HEK293 (cell line): ENCODE measurements around the gene DOCK3.

Experiments
- CTCF ChIA-PET: fragments of 350-600 bp; formaldehyde crosslinking; extraction: SDS; loops from one replicate; lab custom pipeline; 2021; ENCODE audit warnings: antibody characterized with exemption; lab: Yijun Ruan, JAX
- POLR2A ChIA-PET: fragments of 300-600 bp; formaldehyde crosslinking; extraction: SDS; loops from one replicate; lab custom pipeline; 2020; ENCODE audit warnings: antibody characterized with exemption, inconsistent platforms; lab: Yijun Ruan, JAX
- H3K27ac ChIP-seq: fragments of 200-500 bp; sonication (Bioruptor generic); 2 replicates; pipeline ENCODE4 v1.5.1; 2014; ENCODE audit warnings: low read depth, low read length, control low read depth, inconsistent platforms; ENCODE audit errors: extremely low read depth
- H3K36me3 ChIP-seq, 2 experiments: fragments of 200-500 bp in 1 of 2; sonication (Bioruptor generic) in 1 of 2; 1 replicate in 1 of 2; 2 replicates in 1 of 2; pipeline ENCODE4 v1.5.1; 2014 to 2017; ENCODE audit warnings: inconsistent platforms in 2 of 2, low read length in 2 of 2; ENCODE audit not compliant: control insufficient read depth in 2 of 2, insufficient read depth in 1 of 2
- H3K4me1 ChIP-seq: fragments of 200-500 bp; sonication (Bioruptor generic); 2 replicates; pipeline ENCODE4 v1.5.1; 2014; ENCODE audit warnings: mild to moderate bottlenecking, low read length, inconsistent platforms; ENCODE audit not compliant: control insufficient read depth, insufficient read depth
- H3K4me3 ChIP-seq: 2 replicates; pipeline ENCODE4 v1.5.1; 2011; ENCODE audit warnings: low read depth, mild to moderate bottlenecking, control low read depth, low read length, moderate library complexity
- H3K9me3 ChIP-seq: fragments of 200-500 bp; sonication (Bioruptor generic); 2 replicates; pipeline ENCODE4 v1.5.1; 2014; ENCODE audit warnings: low read depth, low read length, inconsistent platforms; ENCODE audit not compliant: control insufficient read depth, insufficient read depth
- EGR2 ChIP-seq: fragments of 450-650 bp; formaldehyde crosslinking; IDR thresholded peaks from 2 replicates; pipeline ENCODE4 v1.5.1; 2016; ENCODE audit warnings: low read depth, missing biosample characterization, missing genetic modification characterization
- GFI1B ChIP-seq: fragments of 450-650 bp; formaldehyde crosslinking; IDR thresholded peaks from 2 replicates; pipeline ENCODE4 v1.5.1; 2016; ENCODE audit warnings: missing biosample characterization, missing genetic modification characterization
- KLF7 ChIP-seq: fragments of 450-650 bp; formaldehyde crosslinking; IDR thresholded peaks from 2 replicates; pipeline ENCODE4 v1.5.1; 2016; ENCODE audit warnings: missing biosample characterization, missing genetic modification characterization, borderline replicate concordance
- SCRT2 ChIP-seq: fragments of 450-650 bp; formaldehyde crosslinking; IDR thresholded peaks from 2 replicates; pipeline ENCODE4 v1.5.1; 2016; ENCODE audit warnings: missing biosample characterization, missing genetic modification characterization
- ZBTB20 ChIP-seq: fragments of 450-650 bp; formaldehyde crosslinking; IDR thresholded peaks from 2 replicates; pipeline ENCODE4 v1.5.1; 2016; ENCODE audit warnings: missing biosample characterization, missing genetic modification characterization
- ZFHX2 ChIP-seq: fragments of 450-650 bp; formaldehyde crosslinking; conservative IDR thresholded peaks from 2 replicates; pipeline ENCODE4 v1.5.1; 2016; ENCODE audit warnings: missing biosample characterization, missing genetic modification characterization
- ZNF121 ChIP-seq: fragments of 450-650 bp; formaldehyde crosslinking; IDR thresholded peaks from 2 replicates; pipeline ENCODE4 v1.5.1; 2016; ENCODE audit warnings: missing biosample characterization, missing genetic modification characterization
- ZNF132 ChIP-seq: fragments of 450-650 bp; formaldehyde crosslinking; IDR thresholded peaks from 2 replicates; pipeline ENCODE4 v1.5.1; 2017; ENCODE audit warnings: missing biosample characterization, missing genetic modification characterization, borderline replicate concordance
- ZNF140 ChIP-seq: fragments of 450-650 bp; formaldehyde crosslinking; IDR thresholded peaks from 2 replicates; pipeline ENCODE4 v1.5.1; 2016; ENCODE audit warnings: missing biosample characterization, missing genetic modification characterization
- ZNF157 ChIP-seq: fragments of 450-650 bp; formaldehyde crosslinking; IDR thresholded peaks from 2 replicates; pipeline ENCODE4 v1.5.1; 2016; ENCODE audit warnings: missing biosample characterization, missing genetic modification characterization
- ZNF221 ChIP-seq: fragments of 450-650 bp; formaldehyde crosslinking; IDR thresholded peaks from 2 replicates; pipeline ENCODE4 v1.5.1; 2017; ENCODE audit warnings: missing biosample characterization, missing genetic modification characterization, borderline replicate concordance
- ZNF223 ChIP-seq: fragments of 450-650 bp; formaldehyde crosslinking; IDR thresholded peaks from 2 replicates; pipeline ENCODE4 v1.5.1; 2016; ENCODE audit warnings: missing biosample characterization, missing genetic modification characterization
- ZNF555 ChIP-seq: fragments of 450-650 bp; formaldehyde crosslinking; conservative IDR thresholded peaks from 2 replicates; pipeline ENCODE4 v1.5.1; 2017; ENCODE audit warnings: missing biosample characterization, mild to moderate bottlenecking, missing genetic modification characterization, inconsistent platforms
- ZNF600 ChIP-seq: fragments of 450-650 bp; formaldehyde crosslinking; IDR thresholded peaks from 2 replicates; pipeline ENCODE4 v1.5.1; 2016; ENCODE audit warnings: missing biosample characterization, missing genetic modification characterization
- ZNF621 ChIP-seq: fragments of 450-650 bp; formaldehyde crosslinking; IDR thresholded peaks from 2 replicates; pipeline ENCODE4 v1.5.1; 2017; ENCODE audit warnings: missing biosample characterization, missing genetic modification characterization
- ZNF623 ChIP-seq: fragments of 450-650 bp; formaldehyde crosslinking; IDR thresholded peaks from 2 replicates; pipeline ENCODE4 v1.5.1; 2016; ENCODE audit warnings: missing biosample characterization, missing genetic modification characterization
- ZNF777 ChIP-seq: fragments of 450-650 bp; formaldehyde crosslinking; IDR thresholded peaks from 2 replicates; pipeline ENCODE4 v1.5.1; 2017; ENCODE audit warnings: missing biosample characterization, missing genetic modification characterization, borderline replicate concordance
- ZNF792 ChIP-seq: fragments of 450-650 bp; formaldehyde crosslinking; IDR thresholded peaks from 2 replicates; pipeline ENCODE4 v1.5.1; 2016; ENCODE audit warnings: missing biosample characterization, missing genetic modification characterization
- TF ChIP-seq, protein P1 (sequence below): fragments of 450-650 bp; formaldehyde crosslinking; IDR thresholded peaks from 2 replicates; pipeline ENCODE4 v1.5.1; 2017; ENCODE audit warnings: missing biosample characterization, missing genetic modification characterization
- TF ChIP-seq, protein P2 (sequence below): fragments of 450-650 bp; formaldehyde crosslinking; IDR thresholded peaks from 2 replicates; pipeline ENCODE4 v1.5.1; 2016; ENCODE audit warnings: missing biosample characterization, missing genetic modification characterization

DOCK3 gene

DNA sequence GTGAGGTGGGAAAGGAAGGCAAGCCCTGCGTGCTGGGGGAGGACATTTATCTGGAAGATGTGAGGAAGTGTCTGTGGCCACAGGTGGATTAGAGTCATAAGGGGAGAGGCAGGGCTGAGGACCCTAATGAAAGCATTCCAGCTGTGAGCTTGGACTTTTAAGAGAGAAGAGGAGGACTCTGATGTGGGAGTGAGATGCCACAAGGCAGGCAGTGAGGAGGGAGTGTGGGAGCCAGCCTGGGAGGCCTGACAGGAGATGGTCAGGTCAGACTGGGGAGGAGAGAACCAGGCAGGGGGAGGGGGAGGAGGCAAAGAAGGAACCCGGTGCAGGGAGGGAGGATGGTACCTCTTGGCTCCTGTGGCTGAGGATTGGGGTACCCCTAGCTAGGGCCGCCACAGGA lies 36.8 kb upstream of the DOCK3 start:
- POLR2A ChIA-PET = no interaction called here
- TF ChIP-seq SCRT2 (tag by site-specific recombination) = 0 out of 2 replicates have a peak, but pooled peaks have one; percentile 37
- peak; percentile 78 for TF ChIP-seq ZFHX2 (tag by site-specific recombination)
- peak; percentile 89 for TF ChIP-seq EGR2 (tag by site-specific recombination)
- peak; percentile 37; the same call in 1 of the 2 replicates for TF ChIP-seq ZNF600 (tag by site-specific recombination)
- no peak for TF ChIP-seq ZNF223 (tag by site-specific recombination)
- TF ChIP-seq KLF7 = no peak

DNA sequence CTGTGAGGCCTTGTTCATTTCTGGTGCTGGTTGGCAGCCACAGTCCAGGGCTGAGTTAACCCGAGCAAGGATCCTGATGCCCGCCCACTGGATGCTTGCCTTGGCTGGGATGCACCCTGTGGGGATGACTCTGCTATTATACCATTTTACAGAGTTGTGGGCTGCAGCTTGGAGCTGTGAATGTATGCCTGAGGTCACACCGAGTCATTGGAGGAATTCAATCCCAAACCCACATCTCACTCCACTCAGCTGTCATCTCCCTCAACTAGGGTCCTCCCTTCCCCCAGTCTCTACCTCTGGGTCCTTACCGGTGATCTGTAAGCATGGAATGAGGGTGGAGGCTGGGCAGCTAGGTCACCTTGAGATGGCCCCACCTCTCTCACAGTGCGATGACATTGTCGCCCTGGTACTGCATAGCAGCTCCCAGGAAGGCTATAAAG lies 35.7 kb upstream of the DOCK3 start:
- TF ChIP-seq, protein P1, sequence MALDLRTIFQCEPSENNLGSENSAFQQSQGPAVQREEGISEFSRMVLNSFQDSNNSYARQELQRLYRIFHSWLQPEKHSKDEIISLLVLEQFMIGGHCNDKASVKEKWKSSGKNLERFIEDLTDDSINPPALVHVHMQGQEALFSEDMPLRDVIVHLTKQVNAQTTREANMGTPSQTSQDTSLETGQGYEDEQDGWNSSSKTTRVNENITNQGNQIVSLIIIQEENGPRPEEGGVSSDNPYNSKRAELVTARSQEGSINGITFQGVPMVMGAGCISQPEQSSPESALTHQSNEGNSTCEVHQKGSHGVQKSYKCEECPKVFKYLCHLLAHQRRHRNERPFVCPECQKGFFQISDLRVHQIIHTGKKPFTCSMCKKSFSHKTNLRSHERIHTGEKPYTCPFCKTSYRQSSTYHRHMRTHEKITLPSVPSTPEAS (tag by site-specific recombination) = no peak
- TF ChIP-seq EGR2 (tag by site-specific recombination) (peak; percentile 70), ZNF792 (tag by site-specific recombination) (no peak), ZNF623 (tag by site-specific recombination) (no peak), ZFHX2 (tag by site-specific recombination) (peak; percentile 68)
- no peaks in the 10 kb centered on the region for H3K9me3 ChIP-seq
- ChIA-PET CTCF (interaction anchor here (0.6 to 1.0 kb wide), 2 partner anchors 12 to 463 kb away, joined by 3 read pairs; no protein-coding TSS in a partner anchor), POLR2A (no interaction called here)
- H3K36me3 ChIP-seq = peaks cover 0 to 29% of the 10 kb centered on the region in 2 experiments; a peak in 1 of 3 replicates
- no peaks in the 10 kb centered on the region for H3K4me1 ChIP-seq
- no peak overlapping the region for H3K27ac ChIP-seq
- no peak overlapping the region for H3K4me3 ChIP-seq

More for the DNA sequence above, 36.8 kb upstream of the DOCK3 start:
- Histone ChIP-seq H3K9me3 (no peaks in the 10 kb centered on the region), H3K27ac (no peak overlapping the region), H3K4me1 (no peaks in the 10 kb centered on the region), H3K36me3 (peaks cover 0 to 18% of the 10 kb centered on the region in 2 experiments; a peak in 1 of 3 replicates), H3K4me3 (no peak overlapping the region)
- CTCF ChIA-PET = no interaction called here

DNA sequence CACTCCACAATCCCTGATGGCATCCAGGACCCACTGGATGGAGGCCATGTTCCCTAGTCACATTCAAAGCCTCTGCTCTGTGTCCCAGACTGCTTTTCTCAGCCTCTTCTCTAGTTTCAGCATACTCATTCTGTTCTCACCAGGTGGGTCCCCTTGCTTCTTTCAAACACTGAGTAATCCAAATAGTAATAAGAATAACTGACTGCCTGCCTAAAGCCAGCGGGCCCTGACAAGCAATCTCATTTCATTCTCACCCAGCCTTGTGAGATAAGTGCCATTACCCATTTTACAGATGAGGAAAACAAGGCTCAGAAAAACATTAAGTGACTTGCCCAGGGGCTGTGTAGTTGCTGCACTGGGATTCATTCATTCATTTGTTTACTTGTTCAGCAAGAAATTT lies 32.3 kb upstream of the DOCK3 start:
- TF ChIP-seq ZNF121 (tag by site-specific recombination) = no peak
- no peak for TF ChIP-seq ZNF621 (tag by site-specific recombination)
- no peak for TF ChIP-seq ZNF223 (tag by site-specific recombination)
- TF ChIP-seq ZNF132 = no peak
- no peak for TF ChIP-seq GFI1B (tag by site-specific recombination)
- no peak for TF ChIP-seq ZNF777 (tag by site-specific recombination)
- TF ChIP-seq ZNF140 (tag by site-specific recombination) = no peak
- TF ChIP-seq ZBTB20 (tag by site-specific recombination) = no peak
- TF ChIP-seq ZNF221 = no peak
- TF ChIP-seq, protein P2, sequence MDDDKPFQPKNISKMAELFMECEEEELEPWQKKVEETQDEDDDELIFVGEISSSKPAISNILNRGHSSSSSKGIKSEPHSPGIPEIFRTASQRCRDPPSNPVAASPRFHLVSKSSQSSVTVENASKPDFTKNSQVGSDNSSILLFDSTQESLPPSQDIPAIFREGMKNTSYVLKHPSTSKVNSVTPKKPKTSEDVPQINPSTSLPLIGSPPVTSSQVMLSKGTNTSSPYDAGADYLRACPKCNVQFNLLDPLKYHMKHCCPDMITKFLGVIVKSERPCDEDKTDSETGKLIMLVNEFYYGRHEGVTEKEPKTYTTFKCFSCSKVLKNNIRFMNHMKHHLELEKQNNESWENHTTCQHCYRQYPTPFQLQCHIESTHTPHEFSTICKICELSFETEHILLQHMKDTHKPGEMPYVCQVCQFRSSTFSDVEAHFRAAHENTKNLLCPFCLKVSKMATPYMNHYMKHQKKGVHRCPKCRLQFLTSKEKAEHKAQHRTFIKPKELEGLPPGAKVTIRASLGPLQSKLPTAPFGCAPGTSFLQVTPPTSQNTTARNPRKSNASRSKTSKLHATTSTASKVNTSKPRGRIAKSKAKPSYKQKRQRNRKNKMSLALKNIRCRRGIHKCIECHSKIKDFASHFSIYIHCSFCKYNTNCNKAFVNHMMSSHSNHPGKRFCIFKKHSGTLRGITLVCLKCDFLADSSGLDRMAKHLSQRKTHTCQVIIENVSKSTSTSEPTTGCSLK (tag by site-specific recombination) = no peak
- TF ChIP-seq ZNF157 (tag by site-specific recombination) = no peak
- no peak for TF ChIP-seq ZNF555 (tag by site-specific recombination)
- Histone ChIP-seq H3K27ac (no peak overlapping the region), H3K4me1 (no peaks in the 10 kb centered on the region), H3K4me3 (no peak overlapping the region), H3K36me3 (peaks cover 0 to 61% of the 10 kb centered on the region in 2 experiments; a peak in 1 of 3 replicates), H3K9me3 (no peaks in the 10 kb centered on the region)
- ChIA-PET POLR2A (no interaction called here), CTCF (no interaction called here)
